Activated CD4-positive, alpha-beta T cell treated with anti-CD3 and anti-CD28 coated beads for 4 hours (primary cell): ENCODE results near the gene GPD2.
"Not testable (repeated sequence)": the region's sequence is repeated elsewhere in the genome, so short reads cannot be mapped to it uniquely, and the experiment has no call there.

ENCODE experiments used
- DNase-seq, 2 donors: peaks; one replicate each; pipeline ENCODE4 v3.0.0-alpha.2; 2020

The GPD2 gene

DNA sequence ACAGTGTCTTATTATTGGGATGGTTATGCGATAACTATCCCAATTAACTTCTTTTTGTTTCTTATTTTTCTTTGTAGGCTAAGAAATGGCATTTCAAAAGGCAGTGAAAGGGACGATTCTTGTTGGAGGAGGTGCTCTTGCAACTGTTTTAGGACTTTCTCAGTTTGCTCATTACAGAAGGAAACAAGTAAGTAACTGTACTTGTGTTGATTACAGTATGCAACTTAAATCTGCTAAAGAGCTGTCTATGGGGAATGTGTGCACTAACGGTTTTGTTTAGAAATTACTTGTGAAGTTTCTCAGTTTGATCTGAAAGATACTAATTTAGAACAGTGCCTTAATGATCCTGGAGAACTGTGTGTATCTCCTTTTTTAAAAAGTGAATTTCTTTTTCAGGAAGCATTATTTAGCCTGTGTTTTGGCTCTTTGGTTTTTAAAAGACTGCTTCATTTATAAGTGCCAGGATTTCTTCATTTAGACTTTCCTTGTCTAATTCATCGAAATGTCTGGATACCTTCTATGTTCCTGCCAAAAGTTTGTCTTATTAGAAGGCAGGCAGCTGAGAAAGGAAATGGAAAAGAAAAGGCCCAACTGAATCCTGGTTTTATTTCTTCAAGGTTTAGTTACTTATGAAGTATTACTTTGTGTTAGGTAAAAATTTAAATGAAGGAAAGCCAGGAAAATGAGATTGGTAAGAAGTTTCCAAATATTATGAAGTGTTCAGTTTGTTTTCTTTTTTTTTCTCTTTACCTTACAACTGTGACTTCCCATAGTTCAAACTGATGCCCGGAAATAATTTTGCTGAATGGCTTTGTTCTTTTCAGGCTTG, 40.1 kb downstream of the GPD2 start:
- DNase-seq = no peak

DNA sequence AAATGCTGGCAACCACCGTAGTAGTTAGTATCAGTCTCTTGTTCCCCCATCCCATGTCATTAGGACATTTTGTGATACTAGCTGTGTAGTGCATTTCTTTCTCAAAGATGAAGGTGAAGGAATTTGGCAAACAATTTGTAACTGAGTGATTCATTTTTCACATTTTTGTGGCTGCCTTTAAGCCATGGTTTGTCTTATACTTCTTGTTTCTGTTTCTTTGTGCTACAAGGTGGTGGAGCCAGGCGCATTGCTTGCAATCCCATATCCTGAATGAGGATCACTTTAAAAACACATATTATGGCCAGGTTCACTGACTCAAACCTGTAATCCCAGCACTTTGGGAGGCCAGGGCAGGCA, 40.6 kb downstream of the GPD2 start:
- DNase-seq = no peak

DNA sequence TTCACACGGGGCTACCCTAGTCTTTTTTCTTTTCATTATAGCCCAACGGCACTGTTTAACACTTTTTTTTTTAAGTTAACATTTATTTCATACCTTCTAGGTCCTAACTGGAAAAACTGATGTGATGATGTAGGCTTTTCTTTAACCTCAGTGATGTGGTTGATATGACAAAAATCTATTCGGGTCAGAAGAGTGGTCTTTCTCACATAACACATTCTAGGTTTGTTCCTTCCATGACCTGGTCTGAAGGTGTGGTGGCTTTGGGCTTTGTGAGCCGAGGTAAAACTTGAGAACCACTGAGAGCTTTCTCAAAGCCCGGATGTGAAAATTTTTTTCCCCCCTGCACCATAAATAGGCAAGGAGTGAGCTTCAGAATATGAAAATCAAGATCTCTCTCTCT, 44.2 kb downstream of the GPD2 start:
- no peak for DNase-seq

DNA sequence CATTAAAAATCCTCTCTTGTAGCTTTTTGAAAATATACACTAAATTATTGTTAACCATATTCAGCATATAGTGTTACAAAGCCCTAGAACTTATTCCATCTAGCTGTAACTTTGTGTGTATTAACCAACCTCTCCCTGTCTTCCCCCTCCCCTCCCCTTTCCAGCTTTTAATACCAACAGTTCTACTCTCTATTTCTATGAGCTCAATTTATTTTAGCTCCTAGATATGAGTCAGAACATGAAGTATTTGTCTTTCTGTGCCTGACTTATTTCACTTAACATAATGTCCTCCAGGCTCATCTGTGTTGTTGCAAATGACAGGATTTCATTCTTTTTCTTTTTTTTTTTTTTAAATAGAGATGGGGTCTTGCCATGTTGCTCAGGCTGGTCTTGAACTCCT, 45.1 kb downstream of the GPD2 start:
- no peak for DNase-seq

DNA sequence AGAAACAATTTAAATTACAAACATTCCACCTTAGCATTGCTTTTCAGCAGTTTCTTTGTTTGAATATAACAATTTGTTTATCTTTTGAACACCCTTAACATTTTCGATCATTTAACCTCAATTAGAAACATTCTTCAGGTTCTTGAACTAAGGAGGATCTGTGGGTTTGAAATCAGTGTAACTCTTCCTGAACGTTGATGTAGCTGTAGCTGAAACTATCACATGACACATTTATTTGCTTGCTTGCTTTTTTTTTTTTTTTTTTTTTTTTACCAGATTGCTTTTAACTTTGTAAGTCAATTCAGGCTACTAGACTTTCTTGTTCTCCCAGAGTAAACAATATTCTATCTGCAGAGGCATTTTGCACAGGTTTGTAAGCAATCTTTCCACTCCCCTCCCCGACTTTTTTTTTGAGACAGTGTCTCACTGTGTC, 47.6 kb downstream of the GPD2 start:
- DNase-seq = no peak

DNA sequence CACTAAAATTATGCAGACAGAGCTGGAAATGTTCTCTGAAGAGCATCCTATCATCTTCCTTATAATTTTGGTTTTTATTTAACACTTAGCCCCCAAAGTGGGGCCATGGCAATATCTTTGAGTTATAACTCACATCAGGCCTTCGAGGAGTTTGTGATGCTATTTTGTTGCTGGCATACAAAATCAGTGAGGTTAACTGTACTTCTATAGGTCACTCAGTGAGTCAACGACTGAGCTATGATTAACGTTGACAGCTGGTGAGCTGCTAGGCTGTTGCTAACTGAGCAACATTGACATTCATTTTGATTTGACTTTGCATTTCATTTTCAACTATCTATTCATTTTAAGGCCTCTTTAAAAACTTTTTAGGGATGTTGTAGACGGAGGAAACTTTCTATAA, 50.0 kb downstream of the GPD2 start:
- DNase-seq = no peak

DNA sequence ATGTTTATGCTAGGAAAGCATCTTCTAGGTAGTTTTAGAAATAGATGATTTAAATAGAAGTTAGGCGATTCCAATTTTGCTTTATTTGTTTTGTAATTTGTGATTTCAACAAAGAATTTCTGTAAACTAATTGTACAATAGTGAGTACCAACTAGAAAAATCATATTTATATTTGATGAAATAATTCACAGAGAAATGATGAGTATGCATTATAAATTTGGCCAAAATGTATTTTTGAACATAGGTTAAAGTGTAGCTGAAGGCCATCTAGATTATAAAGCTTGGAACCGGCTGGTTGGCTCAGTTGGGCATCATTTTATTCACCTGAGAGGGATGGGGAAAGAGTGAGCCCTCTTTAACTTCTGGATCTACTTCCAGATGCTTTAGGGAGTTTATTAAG, 50.4 kb downstream of the GPD2 start:
- DNase-seq = no peak

DNA sequence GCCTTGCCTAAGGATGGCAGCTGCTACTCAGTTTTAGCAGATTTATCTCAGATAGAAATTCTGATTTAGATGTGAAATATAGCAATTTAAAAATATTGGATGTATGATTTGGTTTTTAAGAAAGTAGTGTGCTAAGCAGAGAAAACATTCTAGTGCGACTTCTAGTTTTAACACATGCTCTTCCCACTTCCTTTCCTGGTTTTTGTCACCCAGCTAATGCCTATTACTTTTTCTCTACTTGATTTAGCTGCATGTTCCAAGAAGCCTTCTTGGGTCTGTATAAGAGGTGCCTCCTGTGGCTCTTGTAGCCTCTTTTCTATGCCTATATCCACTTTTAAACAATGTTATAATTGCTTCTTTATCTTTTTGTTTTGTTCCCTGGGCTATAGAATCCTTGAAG, 53.0 kb downstream of the GPD2 start:
- no peak for DNase-seq

DNA sequence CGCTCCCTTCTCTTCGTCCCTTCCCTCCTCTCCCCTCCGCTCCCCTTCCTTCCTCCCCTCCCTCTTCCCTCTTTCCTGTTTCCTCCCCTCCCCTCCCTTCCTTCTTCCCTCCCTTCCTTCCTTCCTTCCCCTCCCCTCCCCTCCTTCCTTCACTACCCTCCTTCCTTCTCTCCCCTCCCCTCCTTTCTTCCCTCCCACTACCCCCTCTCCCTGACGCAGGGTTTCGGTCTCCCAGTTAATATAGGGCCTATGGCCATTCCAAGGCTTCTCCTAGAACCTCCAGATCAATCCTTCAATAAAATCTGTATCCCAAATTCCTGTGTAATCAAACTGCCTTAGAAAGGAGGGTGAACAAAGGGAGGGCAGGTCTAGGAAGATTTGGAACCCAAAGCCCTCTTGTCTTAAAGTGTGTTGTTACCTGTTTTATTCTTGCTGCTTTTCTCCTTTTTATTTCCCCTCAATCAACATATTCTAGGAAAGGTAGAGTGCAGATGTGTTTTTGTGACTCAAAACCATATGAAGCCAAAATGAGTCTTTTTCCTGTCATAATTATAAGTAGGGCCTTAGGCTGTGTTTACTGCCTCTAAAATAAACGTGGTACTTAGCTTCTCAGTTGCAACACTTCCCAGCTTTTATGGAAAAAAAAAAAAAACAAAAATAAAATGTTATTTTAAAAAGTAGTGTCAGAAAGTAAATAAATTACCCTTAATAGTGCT, 53.7 kb downstream of the GPD2 start:
- DNase-seq = no peak

DNA sequence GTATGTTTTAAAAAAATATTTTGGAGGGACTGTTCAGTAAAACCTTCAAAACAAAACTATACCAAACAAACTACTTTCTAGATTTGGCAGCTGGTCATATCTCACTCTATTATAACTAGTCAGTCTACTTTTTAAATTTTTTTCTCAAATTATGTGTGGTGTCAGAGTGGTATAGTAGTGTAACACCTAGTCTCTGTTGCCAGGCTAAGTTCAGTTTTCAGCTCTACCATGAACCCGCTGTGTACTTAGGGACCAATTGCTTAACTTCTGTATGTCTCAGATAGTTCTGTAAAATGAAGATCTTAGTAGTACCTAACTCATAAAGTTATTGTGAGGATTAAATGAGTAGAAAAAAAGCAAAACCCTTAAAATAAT, 54.3 kb downstream of the GPD2 start:
- DNase-seq = no peak

DNA sequence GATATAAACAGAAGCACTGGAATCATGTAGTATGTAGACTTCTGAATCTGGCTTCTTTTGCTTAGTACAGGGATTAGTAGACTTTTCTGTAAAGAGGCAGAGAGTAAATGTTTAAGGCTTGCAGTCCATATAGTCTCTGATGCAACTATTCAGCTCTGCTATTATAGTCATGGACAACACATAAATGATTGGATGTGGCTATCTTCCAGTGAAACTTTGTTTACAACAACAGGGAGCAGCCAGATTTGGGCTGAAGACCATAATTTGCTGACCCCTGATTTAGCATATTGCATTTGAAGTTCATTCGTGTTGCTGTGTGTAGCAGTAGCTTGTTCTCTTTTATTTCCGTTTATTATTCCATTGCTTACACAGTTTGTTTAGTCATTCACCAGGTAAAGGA, 55.0 kb downstream of the GPD2 start:
- DNase-seq = no peak

DNA sequence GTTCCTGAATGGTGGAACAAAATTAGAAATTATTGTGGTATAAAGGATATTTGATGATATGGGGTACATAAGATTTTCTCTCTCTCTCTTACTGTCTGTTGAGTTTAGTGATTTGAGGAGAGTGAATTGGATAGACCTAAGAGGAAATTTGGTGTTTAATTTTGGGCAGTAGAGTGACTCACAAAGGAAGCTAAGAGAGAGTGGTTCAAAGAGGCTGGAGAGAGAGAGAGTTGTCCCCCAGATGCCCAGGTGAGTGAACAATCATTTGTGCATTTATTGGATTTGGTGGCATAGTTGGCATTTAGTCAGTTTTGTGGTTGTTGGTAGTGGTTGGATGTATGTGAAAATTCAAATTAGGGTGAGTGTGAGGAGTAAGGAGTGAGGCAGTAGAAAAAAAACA, 56.8 kb downstream of the GPD2 start:
- DNase-seq = no peak

DNA sequence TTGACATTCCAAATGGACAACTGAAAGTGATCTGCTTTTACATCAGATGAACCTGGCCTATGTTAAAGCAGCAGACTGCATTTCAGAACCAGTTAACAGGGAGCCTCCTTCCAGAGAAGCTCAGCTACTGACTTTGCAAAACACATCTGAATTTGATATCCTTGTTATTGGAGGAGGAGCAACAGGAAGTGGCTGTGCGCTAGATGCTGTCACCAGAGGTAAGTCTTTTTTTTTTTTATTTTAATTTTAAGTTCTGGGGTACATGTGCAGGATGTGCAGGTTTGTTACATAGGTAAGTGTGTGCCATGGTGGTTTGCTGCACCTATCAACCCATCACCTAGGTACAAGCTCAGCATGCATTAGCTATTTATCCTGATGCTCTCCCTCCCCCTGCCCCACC, 59.8 kb downstream of the GPD2 start:
- DNase-seq = not testable (repeated sequence)

DNA sequence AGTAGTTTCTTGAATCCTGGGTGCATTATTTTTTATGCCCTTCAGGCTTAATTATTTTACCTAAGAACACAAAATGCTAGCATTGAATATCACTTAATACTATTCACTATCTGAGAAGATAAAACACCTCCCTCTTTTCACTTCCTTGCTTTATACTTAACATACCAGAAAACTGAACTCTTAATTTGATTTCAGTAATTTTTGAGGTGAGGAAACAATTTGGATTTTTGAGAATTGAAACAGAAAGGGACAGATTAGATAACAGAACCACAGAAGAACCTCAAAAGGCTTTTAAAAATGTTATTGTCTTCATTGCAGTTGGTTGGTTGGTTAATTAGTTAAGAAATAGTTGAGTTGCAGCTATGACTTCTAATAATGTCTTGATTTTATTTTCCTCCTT, 69.5 kb downstream of the GPD2 start:
- DNase-seq = no peak

DNA sequence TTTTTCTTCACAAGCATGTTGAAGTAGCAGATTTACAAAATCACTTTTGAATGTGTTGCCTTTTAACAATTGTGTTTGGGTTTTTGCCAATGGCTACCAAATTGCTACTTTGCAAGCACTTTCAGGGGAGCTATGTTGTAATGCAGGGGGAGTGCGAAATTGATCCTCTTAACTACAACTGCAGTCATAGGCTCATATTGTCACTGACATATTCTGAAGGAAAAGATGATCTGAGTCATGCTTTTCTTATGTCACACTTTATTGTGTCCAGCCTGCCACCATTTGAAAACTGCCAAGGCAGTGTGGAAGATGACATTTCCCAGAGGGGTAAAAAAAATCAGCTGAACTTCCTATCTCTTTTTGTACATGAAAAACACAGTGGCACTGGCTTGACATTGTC, 74.9 kb downstream of the GPD2 start:
- DNase-seq = no peak

DNA sequence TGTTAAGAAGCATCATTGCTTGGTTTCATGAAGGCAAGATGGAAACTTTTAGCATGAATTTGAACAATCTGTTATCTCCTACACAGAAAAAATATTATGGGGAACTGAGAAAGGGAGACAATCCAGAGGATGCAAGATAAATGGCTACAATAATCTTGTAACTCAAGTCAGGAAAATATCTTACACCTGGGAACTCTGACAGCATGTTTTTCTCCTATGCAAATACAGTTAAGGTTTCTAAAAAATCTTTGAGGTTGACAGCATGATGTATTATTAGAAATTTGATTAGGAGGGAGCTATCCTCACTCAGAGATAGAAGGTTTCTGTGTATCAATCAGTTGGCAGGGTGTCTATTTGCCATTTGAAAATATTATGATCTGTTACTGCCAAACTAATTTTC, 75.6 kb downstream of the GPD2 start:
- no peak for DNase-seq

DNA sequence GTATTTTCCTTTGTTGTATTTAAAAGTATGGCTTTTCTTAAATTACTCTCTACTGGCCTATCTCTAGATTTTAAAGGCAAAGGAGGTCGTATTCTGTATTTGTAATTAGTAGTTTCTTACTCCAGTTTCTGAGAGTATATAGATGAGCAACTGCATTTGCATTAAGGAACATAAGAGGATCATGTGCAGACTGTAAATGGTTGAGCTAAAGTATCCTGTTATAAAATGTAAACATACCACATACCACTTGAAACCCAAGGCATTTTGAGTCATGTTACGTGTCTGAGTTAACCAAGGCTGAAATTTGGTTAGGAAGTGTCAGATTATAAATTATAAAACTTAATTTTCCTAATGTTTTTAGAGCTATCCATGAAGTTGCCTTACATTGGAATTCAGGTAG, 76.3 kb downstream of the GPD2 start:
- DNase-seq = no peak

DNA sequence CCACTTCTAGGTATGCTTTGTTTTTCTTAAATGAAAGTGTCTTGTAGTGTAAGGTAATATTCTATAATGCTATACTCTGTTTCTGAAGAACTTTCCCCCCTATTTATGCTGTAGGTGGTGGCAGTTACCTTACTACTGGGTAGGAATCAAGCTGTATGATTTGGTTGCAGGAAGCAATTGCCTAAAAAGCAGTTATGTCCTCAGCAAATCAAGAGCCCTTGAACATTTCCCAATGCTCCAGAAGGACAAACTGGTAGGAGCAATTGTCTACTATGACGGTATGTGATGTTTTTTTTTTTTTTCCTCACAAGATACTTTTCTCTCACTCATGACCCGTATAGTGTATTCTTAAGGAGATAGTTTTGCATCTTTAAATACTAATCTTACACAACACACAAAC, 77.0 kb downstream of the GPD2 start:
- DNase-seq = no peak

DNA sequence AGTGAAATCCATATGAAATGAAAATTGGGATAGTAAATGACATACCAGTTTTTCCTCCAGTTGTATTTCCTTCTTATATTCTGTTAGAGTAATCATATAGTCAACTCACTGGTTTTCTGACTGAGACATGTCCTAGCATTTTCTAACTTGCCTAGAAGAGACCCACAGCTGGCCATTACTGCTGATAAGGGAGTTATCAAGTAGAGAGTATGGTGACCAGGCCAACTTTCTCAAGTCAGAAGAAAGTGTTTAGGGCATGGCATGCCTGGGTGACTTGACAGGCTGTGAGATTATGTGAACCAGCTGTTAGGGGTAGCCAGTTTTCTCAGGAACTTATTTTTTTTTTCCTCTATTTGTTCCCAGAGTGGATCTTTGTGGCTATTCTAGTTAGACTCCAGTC, 81.2 kb downstream of the GPD2 start:
- DNase-seq = no peak

DNA sequence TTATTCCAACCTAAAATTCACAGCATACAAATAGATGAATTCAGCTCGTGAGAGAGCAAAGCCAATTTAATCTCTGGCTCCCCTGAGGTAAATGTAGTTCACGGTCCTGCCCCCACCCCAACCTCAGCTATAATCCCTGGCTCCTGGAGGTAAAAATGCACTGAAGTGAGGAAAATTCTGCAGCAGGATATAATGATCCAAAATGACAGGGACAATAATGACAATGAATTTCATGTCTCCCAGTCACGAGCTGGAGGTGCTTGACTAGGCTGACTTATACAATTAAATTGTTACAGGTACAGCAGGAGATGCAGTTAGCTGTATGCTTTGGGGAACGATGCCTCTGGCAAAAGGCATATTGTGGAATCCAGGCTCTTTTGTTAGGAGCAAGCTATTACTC, 82.0 kb downstream of the GPD2 start:
- DNase-seq = no peak

DNA sequence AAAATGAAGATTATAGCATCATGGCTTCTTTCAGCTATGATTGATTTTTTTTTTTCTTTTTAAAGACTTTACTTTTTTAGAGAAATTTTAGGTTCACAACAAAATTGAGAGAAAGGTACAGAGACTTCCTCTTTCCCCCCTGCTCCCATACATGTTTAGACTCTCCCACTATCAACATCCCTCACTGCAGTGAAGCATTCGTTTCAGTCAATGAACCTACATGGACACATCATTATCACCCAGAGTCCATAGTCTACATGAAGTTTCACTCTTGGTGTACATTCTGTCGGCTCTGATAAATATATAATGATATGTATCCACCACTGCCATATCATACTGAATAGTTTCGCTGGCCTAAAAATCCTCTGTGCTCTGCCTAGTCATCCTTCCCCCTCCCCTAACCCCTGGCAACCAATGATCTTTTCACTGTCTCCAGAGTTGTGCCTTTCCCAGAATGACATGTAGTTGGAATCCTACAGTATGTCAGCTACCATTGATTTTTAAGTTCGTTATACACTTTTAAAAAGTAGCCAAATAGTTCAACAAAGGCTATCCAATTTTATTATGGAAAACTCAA, 86.8 kb downstream of the GPD2 start:
- no peak for DNase-seq

DNA sequence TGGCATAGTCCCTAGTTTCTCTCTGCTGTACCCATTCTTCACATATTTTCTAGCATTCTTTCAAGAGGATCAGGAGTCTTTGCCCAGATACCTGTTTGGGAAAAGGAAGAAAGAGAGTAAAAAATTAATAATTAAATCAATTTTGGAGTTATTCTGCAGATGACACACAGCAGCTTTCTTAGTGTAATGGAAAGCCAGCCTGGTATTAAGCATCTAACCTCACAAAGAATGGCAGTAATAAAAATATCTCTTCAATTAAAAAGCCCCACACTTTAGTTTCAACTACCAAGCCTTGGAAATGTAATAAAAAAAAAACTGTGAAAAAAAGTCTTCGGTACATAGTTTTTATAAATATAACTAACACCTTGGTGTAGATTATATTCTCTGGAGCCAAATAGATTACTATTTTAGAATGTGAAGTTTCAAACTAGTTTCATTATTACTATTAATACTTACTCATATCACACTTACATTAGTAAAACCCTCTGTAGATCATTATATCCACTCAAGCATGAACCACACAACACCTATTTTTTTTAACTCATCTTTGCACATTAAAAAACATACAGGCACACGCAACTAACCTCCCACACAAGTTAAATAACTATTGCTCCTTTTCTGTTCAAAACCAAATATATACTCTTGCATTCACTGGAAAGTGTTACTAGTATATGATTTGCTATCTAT, 90.9 kb downstream of the GPD2 start:
- no peak for DNase-seq

DNA sequence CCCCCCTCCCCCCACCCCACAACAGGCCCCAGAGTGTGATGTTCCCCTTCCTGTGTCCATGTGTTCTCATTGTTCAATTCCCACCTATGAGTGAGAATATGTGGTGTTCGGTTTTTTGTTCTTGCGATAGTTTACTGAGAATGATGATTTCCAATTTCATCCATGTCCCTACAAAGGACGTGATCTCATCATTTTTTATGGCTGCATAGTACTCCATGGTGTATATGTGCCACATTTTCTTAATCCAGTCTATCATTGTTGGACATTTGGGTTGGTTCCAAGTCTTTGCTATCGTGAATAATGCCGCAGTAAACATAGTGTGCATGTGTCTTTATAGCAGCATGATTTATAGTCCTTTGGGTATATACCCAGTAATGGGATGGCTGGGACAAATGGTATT, 92.4 kb downstream of the GPD2 start:
- DNase-seq = not testable (repeated sequence)

DNA sequence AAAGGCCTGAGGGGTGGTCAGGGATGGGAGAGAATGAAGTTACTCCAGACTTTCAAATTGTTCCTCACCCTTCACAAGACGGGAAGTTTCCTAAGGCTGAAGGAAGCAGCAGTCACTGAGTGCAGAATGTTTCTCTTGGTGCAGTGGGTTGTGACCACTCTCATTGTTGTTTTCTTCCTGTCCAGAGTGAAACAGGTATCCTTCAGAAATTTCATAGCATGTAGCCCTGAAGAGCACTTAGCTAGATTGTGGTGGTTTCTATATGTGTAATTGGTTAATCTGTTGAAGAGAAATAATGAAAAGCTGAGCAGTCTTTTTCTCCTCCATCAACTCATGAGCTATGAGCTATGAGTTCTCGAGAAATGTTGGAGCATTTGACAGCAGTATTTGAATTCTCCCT, 96.8 kb downstream of the GPD2 start:
- no peak for DNase-seq
